Left renal pelvis (tissue), 4 donors: ENCODE results near the gene VWA3B. TPM values are rescaled to one million over a fixed set of nuclear protein-coding genes. Genes with fewer than 3 reads are reported as not detected.
"Not testable (repeated sequence)": the region's sequence is repeated elsewhere in the genome, so short reads cannot be mapped to it uniquely, and the experiment has no call there.

ENCODE experiments used
- DNase-seq, 4 donors: peaks; one replicate each; pipeline ENCODE4 v3.0.0-alpha.2; 2013; ENCODE audit warnings: low read depth in 4 of 4, low spot score in 3 of 4
- polyA plus RNA-seq, 4 donors: library from polyadenylated mRNA; unstranded; fragments of 120-200 nt; gene quantifications; one replicate each; pipeline ENCODE4 v1.2.1, GENCODE V29; 2013; ENCODE audit not compliant: insufficient read length in 4 of 4

The VWA3B gene
- polyA plus RNA-seq, 4 donors, result 0.26 to 0.94 (median 0.70) TPM

DNA sequence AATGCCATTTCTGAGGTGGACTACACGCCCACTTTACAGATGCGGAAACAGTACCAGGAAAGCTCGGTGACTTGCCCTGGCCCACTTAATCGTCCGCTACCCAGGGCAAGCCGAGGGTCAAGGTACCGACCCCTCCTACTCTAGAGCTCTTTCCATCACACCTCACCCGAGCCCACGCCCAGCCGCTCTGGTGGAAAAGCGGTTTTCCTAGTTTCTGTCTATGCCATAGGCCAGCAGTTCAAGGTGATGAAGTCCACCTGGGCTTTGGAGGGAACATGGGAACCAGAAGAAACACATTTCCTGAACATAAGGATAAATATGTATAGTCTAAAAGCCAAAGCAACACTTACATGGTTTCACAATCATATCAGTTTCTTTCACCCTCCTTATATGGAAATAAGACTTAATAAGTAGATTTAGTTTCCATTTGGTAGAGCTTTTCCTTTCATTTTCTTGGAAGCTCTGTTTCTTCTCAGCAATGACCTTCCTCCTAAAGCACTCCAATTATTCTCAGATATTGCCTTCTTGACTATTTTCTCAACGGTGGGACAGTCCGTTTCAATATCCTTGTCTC is 567 bp downstream of the VWA3B start:
- no peak for DNase-seq

DNA sequence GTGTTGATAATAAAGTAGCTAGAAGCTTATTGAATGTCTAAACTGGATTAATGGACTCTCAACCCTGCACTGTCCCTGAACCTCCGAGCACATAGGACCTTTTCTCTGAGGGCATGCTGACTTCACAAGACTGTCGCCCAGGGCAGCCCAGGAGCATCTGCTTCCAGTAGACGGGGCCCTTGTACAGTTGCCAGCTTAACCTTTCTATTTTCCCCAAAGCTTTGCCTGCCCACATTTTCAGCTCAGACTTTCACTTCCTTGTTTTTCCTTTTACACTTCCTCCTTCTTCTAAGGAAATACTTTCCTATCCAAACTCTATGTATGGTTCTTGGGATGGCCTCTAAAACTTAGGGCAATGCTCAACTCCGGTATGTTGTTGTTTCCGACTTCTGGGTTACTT is 1.3 kb downstream of the VWA3B start:
- no peak for DNase-seq

DNA sequence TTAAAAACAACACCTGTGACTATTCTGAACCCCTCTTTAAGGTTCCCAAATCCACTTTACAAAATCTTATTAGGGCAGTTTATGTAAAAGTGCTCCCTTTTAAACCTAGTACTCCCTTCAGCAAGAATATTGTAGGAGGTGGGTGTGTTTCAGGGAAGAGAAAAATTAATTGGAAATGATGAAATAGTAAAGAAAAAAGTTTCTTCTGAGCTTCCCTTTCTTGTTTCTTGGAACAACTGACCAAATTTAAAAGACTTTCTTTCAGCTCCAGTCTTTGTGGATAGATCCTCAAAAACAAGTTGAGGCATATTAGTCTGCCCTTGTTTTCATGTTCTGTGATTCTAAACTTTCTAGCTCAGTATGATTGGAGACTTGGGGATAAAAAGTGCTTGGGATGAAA is 3.0 kb downstream of the VWA3B start:
- no peak for DNase-seq

DNA sequence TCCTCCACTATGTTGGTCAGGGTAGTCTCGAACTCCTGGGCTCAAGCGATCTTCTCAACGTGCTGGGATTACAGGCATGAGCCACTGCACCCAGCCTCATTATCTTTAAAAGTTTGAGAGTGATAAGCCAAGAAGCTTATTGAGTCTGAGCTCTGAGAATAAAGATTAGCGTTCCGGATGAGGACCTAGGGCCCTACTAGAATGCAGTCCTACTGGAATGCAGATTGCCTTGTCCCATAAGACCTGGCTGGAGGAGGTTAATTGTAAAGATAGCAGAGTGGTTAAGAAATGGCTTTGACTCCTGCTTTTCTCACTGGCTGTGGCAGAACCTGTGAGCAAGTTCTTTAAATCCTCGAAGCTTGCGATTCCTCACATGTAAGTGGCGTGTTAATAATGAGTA is 4.0 kb downstream of the VWA3B start:
- DNase-seq, result no peak

DNA sequence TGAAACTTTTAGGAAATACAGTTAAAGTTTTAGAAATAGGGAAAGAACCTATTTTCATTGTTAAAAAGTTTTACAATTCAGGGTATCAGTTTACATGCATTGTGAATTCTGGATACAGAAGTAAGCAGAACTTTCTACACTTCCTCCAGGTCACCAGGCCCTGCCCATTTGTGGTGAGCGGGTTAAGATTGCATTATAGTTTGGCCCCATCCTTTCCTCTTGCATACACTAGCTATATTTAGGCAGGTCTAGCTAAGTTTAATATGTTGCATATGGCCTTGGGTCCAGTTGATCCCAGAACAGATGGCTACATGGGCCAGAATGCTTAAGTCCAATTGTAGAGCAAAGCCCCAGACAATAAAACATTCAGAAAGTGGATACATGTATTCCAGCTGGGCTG is 4.8 kb downstream of the VWA3B start:
- DNase-seq, result no peak

DNA sequence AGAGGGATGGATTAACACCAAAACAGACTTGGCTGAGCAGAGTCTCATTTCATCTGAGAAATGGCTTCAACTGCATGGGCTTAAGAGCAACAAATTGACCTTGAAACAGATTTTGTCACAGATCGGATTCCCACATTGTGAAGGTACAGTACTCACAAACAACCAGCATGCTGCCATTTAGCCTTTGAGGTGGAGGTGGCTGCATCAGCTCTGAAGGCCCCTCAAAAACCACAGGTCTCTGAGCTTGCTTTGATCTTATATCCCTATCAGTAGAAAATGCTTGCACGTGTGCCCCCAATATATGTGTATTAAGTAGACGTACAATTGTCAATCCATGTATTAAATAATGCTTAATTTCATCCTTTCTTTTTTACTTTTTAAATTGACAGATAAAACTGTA is 6.2 kb downstream of the VWA3B start:
- DNase-seq, result no peak

DNA sequence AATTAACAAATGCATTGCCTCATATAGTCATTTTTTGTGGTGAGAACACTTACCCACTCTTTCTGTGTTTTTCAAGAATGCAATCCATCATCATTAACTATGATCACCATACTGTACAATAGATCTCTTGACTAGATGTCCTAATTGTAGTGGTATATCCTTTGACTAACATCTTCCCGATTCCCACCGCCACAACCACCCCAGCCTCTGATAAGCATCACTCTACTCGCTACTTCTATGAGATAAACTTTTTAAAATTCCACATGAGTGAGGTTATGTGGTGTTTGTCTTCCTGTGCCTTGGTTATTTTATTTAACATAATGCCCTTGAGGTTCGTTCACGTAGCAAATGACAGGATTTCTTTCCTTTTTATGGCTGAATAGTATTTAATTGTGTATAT is 6.6 kb downstream of the VWA3B start:
- DNase-seq, result no peak

DNA sequence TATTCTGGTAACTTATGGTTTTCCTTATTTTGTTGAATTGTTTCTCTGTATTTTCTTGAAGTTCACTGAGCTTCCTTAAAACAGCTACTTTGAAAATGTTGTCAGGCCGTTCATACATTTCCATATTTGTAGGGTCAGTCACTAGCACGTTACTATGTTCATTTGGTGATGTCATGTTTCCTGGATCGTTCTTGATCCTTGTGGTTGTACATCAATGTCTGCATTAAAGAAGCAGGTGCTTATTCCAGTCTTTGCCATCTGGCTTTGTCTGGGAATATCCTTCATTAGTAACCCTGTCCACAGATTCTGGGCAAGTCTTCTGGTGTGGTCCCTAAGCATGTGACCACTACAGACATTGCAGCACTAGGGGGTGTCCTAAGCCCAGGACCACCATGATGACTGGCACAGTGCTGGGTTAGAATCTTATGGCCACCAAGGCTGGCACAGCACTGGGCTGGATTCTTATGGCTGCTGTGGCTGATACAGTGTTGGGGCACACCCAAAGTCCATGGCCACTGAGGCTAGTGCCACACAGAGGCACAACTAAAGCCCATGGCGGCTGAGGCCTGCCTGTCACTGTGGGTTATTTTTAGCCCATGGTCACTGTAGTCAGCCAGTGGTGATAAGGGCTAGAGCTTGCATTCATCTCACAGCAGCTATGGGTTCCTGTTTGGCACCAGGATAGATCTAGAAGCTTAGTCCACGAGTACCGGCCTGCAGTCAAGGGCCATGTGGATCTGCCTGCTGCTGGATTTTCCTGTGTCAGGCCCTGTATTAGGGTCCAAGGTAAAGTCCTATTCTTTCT is 13.2 kb downstream of the VWA3B start:
- DNase-seq, result no peak

DNA sequence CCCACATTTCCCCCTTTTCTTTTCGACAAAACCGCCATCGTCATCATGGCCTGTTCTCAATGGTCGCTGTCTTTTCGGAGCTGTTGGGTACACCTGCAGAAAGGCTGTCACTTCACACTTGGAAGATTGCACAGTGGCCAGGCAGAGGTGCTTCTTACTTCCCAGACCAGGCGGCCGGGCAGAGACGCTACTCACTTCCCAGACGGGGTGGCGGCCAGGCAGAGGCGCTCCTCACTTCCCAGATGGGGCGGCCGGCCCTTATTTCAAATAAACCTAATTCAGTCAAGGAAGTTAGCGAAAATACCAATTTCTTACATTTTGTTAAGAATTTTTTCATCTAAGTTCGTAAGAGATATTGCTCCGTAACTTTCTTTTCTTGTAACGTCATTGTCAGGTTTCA is 15.3 kb downstream of the VWA3B start:
- DNase-seq, result not testable (repeated sequence)

DNA sequence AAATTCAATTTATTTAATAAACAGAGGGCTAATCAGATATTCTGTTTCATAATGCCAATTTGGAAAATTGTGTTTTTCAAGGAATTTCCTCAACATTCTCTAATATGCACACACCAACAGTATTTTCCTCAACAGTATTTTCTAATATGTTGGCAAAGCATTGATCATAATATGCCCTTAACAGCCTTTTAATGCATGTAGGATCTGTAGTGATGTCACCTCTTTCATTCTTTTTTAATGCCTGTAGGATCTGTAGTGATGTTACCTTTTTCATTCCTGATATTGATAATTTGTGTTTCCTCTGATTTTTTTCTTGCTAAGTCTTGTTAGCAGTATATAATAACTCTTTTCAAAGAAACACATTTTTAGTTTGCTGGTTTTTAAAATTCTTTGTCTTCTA is 15.9 kb downstream of the VWA3B start:
- no peak for DNase-seq

DNA sequence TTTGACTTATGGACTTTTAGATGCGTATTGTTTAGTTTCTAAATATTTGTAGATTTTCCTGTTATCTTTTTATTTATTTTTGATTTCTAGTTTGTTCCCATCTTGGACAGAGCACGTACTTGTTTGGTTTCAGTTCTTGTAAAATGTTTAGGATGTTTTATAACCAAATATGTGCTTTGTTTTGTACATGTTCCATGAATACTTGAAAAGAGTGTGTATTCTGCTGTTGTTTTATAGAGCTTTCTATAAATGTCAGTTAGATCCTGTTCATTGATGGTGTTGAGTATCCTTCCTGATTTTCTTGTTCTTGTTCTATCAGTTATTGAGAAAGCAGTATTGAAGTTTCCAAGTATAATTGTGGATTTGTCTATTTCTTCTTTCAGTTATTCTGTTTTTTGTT is 21.1 kb downstream of the VWA3B start:
- no peak for DNase-seq

DNA sequence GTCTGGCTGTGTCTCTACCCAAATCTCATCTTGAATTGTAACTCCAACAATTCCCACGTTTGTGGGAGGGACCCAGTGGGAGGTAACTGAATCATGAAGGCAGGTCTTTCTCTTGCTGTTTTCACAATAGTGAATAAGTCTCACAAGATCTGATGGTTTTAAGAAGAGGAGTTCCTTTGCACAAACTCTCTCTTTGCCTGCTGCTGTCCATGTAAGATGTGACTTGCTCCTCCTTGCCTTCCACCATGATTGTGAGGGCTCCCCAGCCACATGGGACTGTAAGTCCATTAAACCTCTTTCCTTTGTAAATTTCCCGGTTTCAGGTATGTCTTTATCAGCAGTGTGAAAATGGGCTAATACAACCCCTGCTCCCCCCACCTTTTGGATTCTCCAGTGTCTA is 23.8 kb downstream of the VWA3B start:
- no peak for DNase-seq

DNA sequence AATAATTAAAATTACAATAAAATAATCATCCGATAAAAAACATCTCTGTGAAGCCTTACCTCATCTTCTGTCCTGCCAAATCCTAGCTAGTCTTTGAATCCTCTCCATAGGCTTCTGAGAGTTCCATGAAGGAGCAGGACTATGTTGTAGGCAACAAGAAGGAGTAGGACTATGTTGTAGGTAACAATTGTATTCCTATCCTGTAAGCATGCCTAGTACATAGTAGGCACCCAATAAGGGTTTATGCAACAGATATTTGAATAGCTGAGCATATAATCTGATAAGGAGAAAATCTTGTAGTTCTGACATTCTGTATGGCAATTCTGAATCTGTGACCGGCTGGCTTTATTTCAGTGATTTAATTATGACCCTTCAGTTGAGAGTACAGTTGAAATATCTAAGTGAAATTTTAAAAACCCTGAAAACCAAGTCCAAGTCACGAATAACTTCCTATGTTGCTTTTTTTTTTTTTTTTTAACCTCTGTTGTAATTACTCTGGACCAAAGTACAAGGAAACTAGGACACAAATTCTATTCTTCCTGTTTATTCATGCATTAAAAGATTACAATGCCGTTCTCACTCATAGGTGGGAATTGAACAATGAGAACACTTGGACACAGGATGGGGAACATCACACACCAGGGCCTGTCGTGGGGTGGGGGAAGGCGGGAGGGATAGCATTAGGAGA is 27.8 kb downstream of the VWA3B start:
- DNase-seq, result no peak

DNA sequence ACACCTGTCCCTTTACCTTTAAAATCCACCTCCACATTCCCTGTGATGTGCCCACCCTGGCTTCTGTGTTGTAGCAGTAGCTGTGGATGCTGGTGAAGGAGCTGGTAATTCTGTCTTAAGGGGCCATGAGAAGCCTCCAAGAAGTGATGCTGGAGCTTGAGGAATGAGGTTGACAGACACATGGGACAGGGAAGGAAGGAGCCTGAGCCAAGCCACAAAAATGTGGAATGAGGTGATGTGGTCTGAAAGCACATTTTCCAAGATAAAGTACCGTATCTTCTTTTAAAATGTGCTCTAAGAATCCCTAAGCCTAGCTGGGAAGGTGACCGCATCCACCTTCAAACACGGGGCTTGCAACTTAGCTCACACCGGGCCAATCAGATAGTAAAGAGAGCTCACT is 31.2 kb downstream of the VWA3B start:
- no peak for DNase-seq

DNA sequence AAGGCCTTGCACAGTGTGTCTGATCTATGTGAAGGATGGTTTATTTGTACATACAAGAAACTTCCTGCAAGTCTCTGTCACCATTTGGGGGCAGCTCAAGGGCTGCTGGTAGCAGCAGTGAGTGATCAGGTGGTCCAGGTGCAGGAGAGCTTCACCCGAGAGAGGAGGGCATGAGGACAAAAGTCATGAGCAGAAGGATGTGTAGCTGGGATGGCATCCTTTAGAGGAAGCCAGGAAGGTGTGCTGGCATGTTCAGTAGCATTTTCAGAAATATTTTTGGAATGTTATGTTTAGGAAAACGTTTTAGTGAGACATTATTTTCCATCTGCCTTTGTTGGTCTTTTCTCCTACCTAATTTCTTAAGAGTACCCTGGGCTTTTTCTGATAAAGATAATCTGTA is 31.9 kb downstream of the VWA3B start:
- no peak for DNase-seq

DNA sequence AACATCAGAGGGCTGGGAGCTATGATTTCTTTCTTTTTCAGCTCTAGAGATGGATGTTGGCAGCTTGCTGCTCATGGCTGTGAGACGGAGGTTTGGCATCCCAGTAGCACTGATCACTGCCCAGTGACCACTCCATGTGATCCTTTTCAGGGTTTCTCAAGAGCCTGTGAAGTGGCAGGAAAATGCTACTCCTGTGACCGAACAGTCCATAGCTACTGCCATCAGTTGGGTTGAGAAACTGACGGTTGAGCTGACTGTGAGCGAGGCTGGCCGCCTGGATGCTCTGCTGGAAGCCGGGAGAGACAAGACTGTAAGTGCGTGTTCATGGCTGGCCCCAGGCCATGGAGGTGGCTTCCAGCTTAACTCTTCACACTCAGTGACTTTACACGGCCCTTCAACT is 34.2 kb downstream of the VWA3B start:
- no peak for DNase-seq

DNA sequence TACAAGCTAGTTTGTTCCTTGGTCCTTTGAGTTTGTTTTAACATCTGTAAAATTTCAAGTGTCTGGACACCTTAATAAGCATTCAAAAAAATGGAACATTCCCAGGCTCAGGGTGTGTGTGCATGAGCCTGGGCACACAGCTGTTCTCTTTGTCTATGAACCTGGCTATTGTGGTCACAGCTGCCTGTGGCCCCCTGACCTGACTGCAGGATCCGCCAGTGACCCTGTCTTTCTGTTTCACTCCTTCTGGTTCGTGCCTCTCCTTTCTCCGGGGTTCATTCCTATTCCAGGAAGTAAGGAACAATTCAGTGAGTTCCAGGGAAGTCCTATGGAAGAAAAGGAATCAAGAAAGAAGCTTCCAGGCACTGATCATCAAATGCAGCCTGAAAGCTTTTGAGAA is 35.6 kb downstream of the VWA3B start:
- DNase-seq, result no peak

DNA sequence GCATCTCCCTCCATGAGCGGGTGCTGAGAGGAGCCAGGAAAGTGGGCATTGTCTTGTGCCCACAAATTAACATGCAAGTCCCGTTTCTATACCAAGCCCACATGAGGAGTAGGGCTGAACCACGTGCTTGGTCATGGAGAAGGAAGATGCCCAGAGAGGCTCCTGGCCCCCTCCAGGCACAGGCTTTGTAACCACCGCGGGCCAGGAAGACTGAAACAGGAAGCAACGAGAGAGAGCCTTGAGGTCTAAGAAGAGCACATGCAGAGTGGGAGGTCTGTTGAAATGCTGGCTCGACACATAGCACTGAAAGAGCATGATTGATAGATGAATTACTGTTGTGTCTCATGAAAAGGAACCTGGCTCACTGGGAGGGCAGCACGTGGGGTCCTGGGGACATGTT is 36.3 kb downstream of the VWA3B start:
- no peak for DNase-seq

DNA sequence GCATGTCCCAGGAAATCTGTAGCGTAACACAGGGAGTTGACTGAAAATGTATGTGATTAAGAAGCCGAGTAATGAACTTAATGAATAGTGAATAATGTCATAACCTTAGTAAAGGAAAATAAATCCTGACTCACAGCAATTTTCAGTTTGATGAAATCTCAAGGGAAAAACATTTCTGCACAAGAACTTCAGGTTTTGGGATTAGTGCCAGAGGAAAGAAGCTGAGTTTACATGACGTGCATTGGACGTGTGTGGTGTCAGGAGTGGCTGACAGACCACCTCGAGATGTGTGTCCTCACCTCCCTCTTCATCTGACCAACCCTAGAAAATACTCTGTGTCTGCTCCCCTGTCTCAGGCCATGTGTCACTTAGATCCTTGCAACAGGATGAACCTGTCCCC is 39.1 kb downstream of the VWA3B start:
- no peak for DNase-seq

DNA sequence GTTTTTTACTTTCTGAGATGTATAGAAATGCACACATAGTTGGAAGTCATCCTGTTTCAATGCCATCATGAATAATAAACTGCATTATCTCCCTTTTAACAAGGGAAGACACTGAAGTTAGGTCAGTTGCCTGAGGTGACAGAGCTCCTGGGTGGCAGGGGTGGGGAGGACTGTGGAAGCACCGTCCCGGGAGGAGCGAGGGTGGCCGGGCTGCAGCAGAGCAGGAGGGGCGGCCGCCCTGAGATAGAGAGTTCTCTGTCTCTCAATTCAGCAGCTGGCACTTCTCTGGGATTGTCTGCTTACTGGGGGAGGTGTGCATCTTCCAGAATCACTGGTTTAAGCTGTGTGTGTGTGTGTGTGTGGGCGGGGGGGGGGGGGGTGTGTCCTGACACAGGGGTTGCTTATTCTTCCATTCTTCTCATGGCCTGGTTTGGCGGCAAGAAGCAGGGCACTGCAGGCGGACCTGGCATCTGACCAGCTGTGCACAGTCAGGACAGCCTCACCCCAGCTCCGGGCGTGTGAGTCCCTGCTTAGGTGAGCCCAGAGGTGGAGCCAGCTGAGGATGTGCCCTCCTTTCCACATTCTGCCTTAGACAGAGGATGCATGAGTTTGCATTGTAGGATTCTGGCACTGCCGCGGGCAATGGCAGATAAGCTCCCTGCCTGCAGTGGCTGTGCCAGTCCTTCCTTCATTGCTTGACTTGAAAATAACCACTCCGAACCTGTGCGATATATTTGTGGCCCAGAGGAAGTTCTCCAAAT is 40.4 kb downstream of the VWA3B start:
- DNase-seq, result no peak

DNA sequence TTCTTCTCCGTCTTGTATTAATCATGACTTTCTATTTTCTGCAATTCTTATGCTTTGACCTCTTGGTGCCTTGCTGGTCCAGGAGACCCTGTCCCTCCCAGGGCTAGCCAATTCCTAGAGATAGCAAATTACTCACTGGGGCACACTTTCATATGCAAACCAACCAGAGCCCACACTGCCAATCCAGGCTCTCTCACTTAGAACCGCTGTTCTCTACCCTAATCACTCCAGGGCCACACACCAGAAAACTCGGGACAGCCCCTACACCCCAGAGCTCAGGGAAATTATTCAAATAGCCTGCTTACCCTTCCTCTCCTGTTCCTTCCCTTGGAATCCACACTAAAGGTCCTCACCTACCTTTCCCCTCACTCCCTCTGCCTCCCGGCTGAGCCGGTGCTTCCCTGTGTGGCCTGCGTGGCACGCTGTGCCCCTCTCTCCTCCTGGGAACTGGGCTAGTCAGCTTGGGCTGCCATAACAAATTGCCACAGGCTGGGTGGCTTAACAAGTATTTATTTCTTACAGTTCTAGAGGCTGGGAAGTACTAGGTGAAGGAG is 41.7 kb downstream of the VWA3B start:
- DNase-seq, result no peak
